CD4-positive, alpha-beta T cell treated with Interleukin-21 for 1 hour (primary cell): ENCODE data around the gene ARFIP1.

ENCODE experiments used
- DNase-seq: peaks from one replicate; pipeline ENCODE4 v3.0.0-alpha.2; 2020

Gene ARFIP1

DNA sequence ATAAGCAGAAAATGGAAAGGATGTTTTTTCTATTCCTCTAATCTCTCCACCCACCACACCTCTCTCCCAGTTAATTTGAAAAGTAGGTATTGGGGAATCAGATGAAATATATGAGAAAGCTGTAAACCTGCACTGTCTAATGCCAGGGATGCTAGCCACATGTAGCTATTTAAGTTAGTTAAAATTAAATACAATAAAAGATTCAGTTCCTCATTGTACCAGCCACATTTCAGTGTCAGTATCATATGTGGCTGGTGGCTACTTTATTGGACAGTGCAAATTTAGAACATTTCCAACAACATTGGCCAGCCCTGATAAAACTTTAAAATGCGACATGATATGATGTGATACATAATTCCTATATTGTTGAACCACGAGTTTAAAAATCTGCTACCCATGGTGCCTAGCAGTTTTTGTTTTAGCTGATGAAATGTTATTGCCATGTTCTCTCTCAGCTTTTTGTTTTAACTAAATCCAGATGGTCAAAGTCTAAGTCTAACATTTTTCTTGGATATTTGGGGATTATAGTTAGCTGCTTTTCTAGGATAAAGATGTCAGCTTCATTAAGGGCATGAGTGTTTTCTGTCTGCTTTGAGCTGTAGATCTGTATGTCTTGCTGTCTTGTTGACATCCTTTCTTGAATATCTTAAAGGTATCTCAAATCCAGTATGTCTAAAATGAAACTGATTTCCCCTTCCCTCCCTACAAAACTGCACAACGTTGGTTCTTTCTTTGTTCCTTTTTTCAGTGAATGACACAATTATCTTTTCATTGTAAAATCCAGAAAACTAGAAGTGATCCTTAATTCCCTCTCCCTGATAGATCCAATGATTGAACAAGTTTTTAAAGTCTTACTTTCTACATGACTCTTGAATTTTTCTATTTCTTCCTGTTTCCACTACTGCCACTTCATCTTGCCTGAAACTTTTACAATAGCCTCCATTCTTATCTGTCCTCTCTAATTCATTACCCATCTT, 6.2 kb downstream of the ARFIP1 start:
- no peak for DNase-seq

DNA sequence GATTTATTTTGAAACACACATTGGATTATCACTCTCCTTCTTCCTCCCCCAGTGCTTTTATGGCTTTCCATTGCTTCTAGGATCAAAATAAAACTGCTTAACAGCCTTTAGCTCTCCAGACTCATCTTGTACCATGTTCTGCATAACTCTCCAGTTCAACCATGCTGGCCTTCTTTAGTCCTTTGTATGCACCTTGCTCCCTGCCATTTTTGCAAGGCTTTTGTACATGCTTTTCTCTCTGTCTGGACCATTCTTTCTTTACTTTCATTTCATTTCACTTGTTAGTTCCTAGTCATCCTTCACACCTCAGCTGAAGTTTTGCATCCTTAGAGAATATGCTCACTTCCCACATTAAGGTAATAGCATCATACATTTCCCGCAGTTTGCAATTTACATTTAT, 6.9 kb downstream of the ARFIP1 start:
- DNase-seq: no peak

DNA sequence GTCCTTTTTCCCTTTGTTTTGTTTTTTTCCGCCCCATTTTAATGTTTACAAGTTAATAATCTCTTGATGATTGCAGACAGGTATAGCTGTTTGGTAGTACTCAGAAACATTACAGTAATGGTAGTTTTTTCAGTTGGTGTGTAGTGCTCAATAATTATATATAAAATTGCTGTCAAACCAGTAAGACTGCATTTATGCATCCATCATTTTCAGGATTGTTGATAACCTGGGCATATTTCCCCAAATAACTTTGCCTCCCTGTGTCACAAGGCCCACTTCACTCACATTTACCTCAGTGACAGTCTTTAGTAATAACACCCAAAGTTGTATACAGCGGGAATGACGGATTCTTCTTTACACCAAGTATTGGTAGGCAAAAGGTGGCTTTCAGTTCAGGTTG, 16.1 kb downstream of the ARFIP1 start:
- no peak for DNase-seq

DNA sequence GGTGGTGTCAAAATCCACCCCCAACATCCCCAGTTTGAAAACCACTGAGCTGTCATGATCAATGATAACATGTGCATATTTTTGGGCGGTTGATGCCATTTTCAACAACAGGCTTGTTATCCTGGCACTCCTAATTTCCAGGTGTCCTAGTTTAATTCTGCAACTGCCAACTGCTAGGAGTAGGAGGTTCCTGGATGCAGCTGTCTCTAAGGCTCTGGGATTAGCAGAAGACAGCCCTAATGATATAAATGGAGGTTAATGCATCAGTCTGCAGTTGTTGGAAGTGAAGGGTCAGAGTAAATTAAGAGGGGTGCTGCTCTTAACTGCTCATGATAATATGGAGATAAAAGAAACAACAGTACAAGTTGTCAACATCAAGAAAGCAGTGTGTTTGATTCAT, 23.8 kb downstream of the ARFIP1 start:
- no peak for DNase-seq

DNA sequence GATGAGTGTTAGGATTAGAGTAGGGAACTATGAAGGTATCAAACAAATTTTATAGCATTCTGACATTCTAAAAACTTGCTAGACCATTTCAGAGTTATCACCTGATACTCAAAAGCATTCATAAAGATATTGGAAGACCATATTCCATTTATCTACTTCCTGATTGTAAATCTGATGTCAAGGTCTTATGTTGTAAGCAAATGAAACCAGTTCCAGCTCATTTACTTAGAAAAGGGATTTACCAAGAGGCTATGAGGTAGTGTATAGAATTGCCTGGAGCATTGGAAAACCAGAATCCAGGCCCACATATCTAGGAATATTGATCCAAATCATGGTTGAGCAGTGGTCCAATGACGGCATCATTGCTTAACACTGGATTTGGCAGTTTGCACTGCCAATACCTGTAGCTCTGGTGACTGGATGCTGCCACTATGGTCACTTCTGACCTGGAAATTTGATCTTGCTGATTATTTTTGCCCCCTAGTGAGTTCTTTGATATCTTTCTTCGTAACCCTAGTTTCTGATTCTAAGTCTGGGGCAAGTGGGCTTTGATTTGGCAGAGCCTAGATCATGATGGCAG, 25.4 kb downstream of the ARFIP1 start:
- no peak for DNase-seq

DNA sequence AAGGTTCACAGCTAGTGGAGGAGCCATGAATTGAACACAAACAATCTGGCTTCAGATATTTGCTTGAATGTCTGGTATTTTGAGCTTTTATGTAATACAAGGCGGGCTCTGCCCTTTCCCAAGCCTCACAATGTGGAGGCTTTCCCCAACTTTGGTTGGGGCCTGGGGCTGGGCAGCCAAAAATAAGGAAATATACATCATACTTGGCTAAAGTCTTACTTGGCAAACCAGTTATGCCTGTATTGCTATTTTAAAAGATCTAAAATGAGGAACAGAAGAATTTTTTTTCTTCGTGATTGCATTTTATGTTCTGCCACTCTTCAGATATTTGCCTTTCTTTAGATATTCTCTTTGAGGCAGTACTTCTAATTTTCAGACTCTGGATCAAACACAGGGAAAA, 26.1 kb downstream of the ARFIP1 start:
- DNase-seq: no peak

DNA sequence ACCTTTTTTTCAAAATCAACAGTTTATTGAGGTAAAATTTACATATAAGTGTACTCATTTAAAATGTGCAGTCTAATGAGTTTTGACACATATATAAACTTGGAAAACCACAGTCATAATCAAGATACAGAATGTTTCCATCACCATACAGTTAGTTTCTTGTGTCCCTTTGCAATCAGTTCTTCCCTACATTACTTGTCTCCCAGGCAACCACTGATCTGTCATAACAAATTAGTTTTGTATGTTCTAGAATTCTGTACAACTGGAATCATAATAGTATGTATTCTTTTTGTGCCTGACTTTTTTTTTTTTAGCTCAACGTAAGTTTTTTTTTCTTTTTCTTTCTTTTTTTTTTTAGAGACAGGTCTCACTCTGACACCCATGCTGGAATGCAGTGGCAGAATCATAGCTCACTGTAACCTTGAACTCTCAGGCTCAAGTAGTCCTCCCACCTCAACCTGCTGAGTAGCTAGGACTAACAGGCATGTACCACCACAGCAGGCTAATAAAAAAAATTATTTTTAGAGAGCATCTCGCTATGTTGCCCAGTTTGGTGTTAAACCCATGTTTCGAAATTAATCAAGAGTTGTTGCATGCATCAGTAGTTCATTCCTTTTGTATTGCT, 26.9 kb downstream of the ARFIP1 start:
- DNase-seq: no peak

DNA sequence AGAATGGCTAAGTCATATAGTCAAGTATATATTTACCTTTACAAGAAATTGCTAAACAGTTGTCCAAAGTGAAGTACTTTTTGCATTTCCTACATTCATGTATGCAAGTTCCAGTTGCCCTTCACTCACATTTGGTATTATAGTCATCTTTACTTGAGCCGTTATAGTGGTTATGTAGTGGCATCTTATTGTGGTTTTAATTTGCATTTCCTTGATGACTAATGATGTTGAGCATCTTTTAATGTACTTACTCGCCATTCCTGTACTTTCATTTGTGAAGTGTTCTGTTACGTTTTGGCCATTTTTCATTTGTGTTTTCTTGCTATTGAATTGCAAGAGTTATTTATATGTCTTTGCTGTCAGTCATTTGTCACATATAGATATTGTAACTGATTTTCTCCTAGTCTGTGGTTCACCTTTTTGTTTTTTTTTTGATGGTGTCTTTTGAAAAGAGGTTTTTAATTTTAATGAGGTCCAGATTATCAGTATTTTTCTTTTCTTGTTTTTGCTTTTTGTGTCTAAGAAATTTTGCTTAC, 27.6 kb downstream of the ARFIP1 start:
- DNase-seq: peak; percentile 27

DNA sequence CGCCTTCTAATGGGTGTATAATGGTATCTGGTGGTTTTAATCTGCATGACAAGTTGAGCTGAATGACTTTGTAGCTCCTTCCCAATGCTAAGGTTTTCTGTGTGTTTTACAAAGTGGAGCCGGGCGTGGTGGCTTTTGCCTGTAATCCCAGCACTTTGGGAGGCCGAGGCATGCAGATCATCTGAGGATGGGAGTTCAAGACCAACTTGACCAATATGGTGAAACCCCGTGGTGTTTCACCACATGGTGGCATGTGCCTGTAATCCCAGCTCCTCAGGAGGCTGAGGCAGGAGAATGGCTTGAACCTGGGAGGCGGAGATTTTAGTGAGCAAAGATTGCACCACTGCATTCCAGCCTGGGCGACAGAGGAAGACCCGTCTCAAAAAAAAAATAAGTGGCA, 28.9 kb downstream of the ARFIP1 start:
- no peak for DNase-seq

DNA sequence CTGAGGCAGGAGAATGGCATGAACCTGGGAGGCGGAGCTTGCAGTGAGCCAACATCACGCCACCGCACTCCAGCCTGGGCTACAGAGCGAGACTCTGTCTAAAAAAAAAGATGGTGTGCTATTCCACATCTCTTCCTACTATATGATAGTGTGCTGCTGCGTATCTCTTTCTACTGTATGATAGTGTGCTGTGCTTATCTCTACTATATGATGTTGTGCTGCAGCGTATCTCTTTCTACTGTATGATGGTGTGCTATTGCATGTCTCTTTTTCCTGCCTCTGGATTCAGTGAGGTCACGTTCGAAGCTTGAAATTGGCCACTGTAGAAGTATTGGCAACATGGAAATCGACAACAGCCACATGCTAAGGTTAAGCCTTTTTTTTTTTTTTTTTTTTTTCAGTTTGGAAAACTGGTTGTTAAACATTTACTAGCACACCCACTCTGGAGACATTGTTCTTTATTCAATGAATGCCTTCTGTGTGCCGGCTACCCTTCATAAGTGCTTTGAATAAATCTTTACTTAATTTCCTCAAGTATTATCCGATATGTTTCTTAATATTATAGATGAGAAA, 31.0 kb downstream of the ARFIP1 start:
- no peak for DNase-seq

DNA sequence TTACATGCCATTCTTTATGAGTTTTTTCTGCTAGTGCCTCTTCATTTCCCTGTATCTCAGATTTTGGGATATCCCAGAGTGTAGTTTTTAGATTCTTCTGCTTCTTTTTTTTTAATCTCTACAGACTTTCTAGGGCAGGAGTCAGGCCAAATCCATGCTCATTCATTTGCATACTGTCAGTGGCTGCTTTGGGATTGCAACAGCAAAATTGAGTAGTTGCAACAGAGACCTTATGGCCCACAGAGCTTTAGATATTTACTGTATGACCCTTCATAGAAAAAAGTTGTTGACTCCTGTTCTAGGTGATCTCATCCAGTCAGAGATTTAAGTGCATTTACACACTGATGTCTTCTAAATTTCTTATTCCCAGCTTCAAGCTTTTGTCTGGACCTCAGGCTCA, 35.3 kb downstream of the ARFIP1 start:
- DNase-seq: no peak

DNA sequence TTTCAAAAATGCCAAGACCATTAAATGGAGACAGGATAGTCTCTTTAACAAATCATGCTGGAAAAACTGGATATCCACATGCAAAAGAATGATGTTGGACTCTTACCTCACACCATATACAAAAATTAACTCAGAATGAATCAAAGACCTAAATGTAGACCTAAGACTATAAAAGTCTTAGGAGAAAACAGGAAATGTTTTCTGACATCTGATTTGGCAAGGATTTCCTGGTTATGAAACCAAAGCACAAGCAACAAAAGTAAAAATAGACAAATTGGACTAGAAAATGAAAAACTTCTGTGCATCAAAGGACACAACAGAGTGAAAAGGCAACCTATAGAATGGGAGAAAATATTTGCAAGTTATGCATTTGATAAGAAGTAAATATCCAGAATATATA, 37.6 kb downstream of the ARFIP1 start:
- DNase-seq: no peak

DNA sequence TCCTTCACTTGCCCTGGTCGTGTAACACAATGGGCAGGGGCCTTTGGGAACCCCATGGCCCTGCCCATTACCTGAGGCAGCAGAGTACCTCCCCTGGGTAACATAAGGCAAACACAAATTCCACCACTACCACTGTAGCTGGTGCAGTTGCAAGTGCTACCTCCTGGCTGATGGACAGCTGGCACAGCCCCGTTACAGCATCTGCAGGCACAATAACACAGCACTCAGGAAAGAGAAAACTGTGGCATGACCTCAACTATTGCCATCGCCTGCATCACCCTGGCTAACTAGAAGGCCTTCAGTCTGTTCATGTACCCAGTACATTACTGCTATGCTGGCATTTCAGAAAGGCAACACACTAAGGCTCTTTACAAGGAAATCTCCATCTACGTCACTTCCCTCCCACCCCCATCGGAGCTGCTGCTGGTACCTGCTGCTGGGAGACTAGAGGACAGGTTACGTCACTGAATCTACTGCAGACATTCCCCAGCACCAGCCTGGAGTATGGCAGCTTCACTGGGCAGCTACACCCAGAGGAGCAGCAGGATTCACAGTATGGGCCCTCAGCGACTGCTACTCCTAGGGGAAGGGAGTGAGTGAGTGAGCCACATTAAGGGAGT, 39.4 kb downstream of the ARFIP1 start:
- no peak for DNase-seq

DNA sequence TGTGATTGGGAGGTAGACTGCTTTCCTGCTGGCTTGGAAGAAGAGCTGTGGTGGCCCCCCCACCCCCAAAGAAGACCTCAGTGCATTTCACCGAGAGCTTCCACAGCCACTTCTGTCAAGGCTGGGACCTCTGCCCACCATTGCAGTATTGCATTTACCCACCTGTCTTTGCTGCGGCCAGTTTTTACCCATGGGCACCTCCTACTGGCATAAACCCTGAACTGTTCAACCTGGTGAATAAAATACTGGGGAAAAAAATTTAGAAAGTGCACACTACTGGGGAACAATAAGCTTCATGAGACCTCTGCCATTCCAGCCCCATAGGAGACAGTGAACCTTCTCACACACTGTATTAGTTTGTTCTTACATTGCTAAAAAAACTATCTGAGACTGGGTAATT, 40.3 kb downstream of the ARFIP1 start:
- no peak for DNase-seq

DNA sequence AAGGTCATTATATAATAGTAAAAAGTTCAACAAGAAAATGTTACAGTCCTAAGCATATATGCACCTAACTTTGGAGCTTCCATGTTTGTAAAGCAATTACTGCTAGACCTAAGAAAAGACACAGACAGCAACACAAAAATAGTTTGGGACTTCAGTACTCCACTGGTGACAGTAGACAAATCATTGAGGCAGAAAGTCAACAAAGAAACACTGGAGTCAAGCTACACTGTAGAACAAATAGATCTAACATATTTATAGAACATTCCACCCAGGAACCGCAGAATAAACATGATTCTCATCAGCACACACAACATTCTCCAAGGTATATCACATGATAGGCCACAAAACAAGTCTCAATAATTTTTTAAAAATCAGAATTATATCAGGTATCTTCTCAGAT, 42.6 kb downstream of the ARFIP1 start:
- no peak for DNase-seq

DNA sequence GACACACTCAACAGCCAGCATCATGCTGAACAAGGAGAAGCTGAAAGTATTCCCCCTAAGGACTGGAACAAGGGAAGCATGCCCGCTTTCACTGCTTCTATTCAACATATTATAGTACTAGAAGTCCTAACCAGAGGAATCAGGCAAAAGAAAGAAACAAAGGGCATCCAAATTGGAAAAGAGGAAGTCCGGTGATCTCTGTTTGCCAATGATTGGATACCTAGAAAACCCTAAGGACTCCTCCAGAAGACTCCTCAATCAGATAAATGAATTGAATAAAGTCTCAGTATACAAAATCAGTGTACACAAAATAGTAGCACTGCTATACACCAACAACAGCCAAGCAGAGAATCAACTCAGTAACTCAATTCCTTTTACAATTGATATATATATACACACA, 44.8 kb downstream of the ARFIP1 start:
- DNase-seq: no peak

DNA sequence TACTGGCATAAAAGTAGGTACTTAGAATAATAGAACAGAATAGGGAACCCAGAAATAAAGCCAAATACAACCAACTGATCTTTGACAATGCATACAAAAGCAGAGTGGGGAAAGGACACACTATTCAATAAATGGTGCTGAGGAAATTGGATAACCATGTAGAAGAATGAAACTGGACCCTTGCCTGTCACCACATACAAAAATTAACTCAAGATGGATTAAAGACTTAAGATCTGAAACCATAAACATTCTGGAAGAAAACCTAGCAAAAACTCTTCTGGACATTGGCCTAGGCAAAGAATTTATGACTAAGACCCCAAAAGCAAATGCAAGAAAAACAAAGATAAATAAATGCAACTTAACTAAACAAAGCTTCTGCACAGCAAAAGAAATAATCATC, 45.6 kb downstream of the ARFIP1 start:
- no peak for DNase-seq

DNA sequence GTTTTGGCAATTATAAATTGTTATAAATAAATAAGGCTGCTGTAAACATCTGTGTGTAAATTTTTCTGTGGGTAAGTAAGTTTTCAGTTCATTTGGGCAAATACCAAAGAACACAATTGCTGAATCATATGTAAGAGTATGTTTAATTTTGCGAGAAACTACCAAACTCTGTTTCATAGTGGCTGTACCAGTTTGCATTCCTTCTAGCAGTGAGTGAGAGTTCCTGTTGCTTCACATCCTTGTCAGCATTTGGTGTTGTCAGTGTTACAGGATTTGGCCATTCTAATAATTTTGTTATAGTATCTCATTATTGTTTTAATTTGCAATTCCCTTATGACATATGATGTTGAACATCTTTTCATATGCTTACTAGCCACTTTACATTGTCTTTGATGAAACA, 48.4 kb downstream of the ARFIP1 start:
- DNase-seq: no peak

DNA sequence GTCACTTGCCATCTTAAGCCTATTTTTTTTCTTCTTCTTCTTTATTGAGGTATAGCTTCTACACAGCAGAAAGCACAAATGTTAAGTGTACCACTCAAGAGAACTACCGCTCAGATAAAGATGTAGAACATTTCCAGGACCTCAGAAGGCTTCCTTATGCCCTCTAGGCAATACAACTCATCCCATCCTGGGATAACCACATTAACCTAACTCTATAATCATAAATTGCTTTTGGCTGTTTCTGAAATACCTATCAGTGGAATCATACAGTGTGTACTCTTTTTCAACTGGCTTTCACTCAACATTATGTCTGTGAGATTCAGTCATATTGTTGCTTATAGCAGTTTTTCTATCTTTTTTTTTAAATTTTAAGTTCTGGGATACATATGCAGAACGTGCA, 51.7 kb downstream of the ARFIP1 start:
- no peak for DNase-seq

DNA sequence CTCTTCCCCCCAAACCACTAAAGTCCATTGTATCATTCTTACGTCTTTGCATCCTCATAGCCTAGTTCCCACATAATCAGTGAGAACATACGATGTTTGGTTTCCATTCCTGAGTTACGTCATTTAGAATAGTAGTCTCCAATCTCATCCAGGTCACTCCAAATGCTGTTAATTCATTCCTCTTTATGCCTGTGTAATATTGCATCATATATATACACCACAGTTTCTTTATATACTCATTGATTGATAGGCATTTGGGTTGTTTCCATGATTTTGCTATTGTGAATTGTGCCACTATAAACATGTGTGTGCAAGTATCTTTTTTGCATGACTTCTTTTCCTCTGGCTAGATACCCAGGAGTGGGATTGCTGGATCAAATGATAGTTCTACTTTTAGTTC, 57.2 kb downstream of the ARFIP1 start:
- DNase-seq: no peak

DNA sequence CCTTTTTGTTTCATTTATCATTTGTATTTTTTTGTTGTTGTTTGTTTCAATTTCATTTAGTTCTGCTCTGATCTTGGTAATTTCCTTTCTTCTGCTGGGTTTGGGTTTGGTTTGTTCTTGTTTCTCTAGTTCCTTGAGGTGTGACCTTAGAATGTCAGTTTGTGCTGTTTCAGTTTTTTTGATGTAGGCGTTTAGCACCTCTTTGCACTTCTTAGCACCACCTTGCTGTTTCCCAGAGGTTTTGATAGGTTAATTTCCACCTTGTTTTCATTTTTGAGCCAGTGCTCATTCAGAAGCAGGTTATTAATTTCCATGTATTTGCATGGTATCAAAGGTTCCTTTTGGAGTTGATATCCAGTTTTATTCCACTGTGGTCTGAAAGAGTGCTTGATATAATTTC, 60.0 kb downstream of the ARFIP1 start:
- peak; percentile 11 for DNase-seq

DNA sequence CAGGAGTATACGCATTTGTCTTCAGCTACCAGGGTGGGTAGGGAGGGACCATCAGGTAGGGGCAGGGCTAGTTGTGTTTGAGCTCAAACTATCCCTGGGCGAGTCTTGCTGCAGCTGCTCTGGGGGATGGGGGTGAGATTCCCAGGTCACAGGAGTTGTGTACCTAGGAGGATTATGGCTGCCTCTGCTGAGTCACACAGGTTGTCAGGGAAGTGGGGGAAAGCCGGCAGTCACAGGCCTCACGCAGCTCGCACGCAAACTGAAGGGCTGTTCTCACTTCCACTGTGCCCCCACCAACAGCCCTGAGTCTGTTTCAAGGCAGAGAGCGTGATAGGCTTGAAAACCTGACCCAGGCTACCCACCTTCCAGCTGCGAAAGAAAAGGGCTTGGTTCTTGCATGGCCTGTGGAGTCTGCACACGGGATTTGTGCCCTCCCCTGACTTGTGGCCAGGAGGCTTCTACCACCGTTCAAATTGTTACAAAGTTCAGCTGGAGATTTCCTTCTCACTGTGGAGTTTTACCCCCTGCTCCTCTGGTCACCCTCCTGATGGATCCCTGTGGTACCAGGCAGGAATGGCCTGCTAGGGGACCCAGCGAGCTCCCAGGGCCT, 63.8 kb downstream of the ARFIP1 start:
- DNase-seq: no peak

DNA sequence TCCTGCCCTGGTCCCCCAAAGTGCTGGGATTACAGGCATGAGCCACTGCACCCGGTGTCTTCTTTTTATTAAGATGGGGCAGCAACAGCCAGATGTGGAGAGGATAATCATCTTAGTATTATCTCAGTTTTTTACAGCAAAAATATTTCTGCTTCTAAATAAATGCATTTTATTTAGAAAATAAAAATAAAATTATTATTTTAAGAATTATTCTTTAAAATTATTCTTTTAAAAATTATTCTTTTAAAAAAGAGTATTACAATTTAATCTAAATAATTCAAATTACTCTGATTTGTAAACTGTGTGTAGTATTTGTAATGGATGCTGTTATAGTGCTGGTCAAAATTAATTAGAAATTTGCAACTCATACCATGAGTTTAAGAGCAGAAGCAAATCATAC, 67.6 kb downstream of the ARFIP1 start:
- DNase-seq: no peak
